IMR-90 (cell line): Measurements from ENCODE around the gene RAD23B. TPM values are rescaled to one million over a fixed set of nuclear protein-coding genes. Genes with fewer than 3 reads are reported as not detected.

Experiments used
- ATAC-seq: fragments of 200-7000 bp; cut with Tn5 transposase; 2 replicates; pipeline ENCODE4 v1.9.1; 2020; ENCODE audit warnings: low read depth, mild to moderate bottlenecking, moderate library complexity
- BruUV-seq: library from RNA; stranded (reverse); fragments of 400-500 nt; replicated peaks from 2 replicates; lab custom pipeline; 2021; lab: Mats Ljungman, UMichigan
- CTCF ChIA-PET: fragments of 300-600 bp; formaldehyde crosslinking; extraction: SDS; loops from one replicate; lab custom pipeline; 2021; ENCODE audit warnings: antibody characterized with exemption; lab: Yijun Ruan, JAX
- POLR2A ChIA-PET: fragments of 300-600 bp; sonication (Branson Sonifier 250); formaldehyde crosslinking; loops from one replicate; lab custom pipeline; 2022; ENCODE audit warnings: antibody characterized with exemption; ENCODE audit not compliant: unreplicated experiment; lab: Charles Lee
- DNase-seq: peaks from one replicate; pipeline ENCODE4 v3.0.0; 2013
- H2AFZ ChIP-seq: replicated peaks from 2 replicates; pipeline ENCODE3; 2013; ENCODE audit warnings: low read length, mild to moderate bottlenecking; ENCODE audit not compliant: poor library complexity
- H2AK5ac ChIP-seq: 2 replicates; pipeline ENCODE4 v1.6.1; 2013; ENCODE audit warnings: low read depth, low read length, inconsistent platforms
- H2AK9ac ChIP-seq: replicated peaks from 2 replicates; pipeline ENCODE3; 2013; ENCODE audit warnings: mild to moderate bottlenecking, low read depth, low read length, moderate library complexity; ENCODE audit not compliant: poor library complexity
- H2BK120ac ChIP-seq: 2 replicates; pipeline ENCODE4 v1.6.1; 2013; ENCODE audit warnings: low read depth, low read length, inconsistent platforms
- H2BK15ac ChIP-seq: 3 replicates; pipeline ENCODE4 v1.6.1; 2013; ENCODE audit warnings: low read depth, low read length, inconsistent platforms
- H2BK20ac ChIP-seq: 2 replicates; pipeline ENCODE4 v1.6.1; 2013; ENCODE audit warnings: low read depth, mild to moderate bottlenecking, inconsistent platforms, low read length, moderate library complexity
- H2BK5ac ChIP-seq: 2 replicates; pipeline ENCODE4 v1.6.1; 2013; ENCODE audit warnings: mild to moderate bottlenecking, low read depth, low read length, inconsistent platforms; ENCODE audit not compliant: poor library complexity, severe bottlenecking
- H3K14ac ChIP-seq: replicated peaks from 2 replicates; pipeline ENCODE4 v1.6.1; 2013; ENCODE audit warnings: low read depth, low read length, inconsistent platforms
- H3K18ac ChIP-seq: 2 replicates; pipeline ENCODE4 v1.6.1; 2013; ENCODE audit warnings: low read depth, low read length, control low read depth
- H3K23ac ChIP-seq: 2 replicates; pipeline ENCODE4 v1.6.1; 2013; ENCODE audit warnings: low read depth, low read length, inconsistent platforms
- H3K27ac ChIP-seq: 2 replicates; pipeline ENCODE4 v1.5.1; 2013; ENCODE audit warnings: mild to moderate bottlenecking, control low read depth, low read length; ENCODE audit not compliant: insufficient read depth
- H3K27me3 ChIP-seq: 2 replicates; pipeline ENCODE4 v1.6.1; 2013; ENCODE audit warnings: low read length; ENCODE audit not compliant: control insufficient read depth, insufficient read depth
- H3K36me3 ChIP-seq: 2 replicates; pipeline ENCODE4 v1.6.1; 2013; ENCODE audit warnings: low read length, mixed read lengths; ENCODE audit not compliant: control insufficient read depth, insufficient read depth
- H3K4ac ChIP-seq: 2 replicates; pipeline ENCODE4 v1.6.1; 2013; ENCODE audit warnings: low read depth, low read length, inconsistent platforms
- H3K4me1 ChIP-seq: 2 replicates; pipeline ENCODE4 v1.6.1; 2013; ENCODE audit warnings: low read length, mixed read lengths; ENCODE audit not compliant: control insufficient read depth, insufficient read depth
- H3K4me2 ChIP-seq: 2 replicates; pipeline ENCODE4 v1.6.1; 2013; ENCODE audit warnings: low read depth, mild to moderate bottlenecking, control low read depth, low read length, moderate library complexity
- H3K4me3 ChIP-seq: 2 replicates; pipeline ENCODE4 v1.5.1; 2013; ENCODE audit warnings: low read depth, mild to moderate bottlenecking, control low read depth, low read length, moderate library complexity; ENCODE audit not compliant: insufficient read depth
- H3K56ac ChIP-seq: 2 replicates; pipeline ENCODE4 v1.6.1; 2013; ENCODE audit warnings: low read length, inconsistent platforms; ENCODE audit not compliant: insufficient read depth; ENCODE audit errors: extremely low read depth
- H3K79me1 ChIP-seq, 2 experiments: 2 replicates each; pipeline ENCODE4 v1.6.1; 2013; ENCODE audit warnings: low read length in 2 of 2, inconsistent platforms in 1 of 2, low read depth in 1 of 2
- H3K9ac ChIP-seq: 2 replicates; pipeline ENCODE4 v1.6.1; 2013; ENCODE audit warnings: low read depth, low read length, control low read depth
- H3K9me1 ChIP-seq: 2 replicates; pipeline ENCODE4 v1.6.1; 2013; ENCODE audit warnings: low read length, inconsistent platforms; ENCODE audit not compliant: insufficient read depth
- H3K9me3 ChIP-seq: 2 replicates; pipeline ENCODE4 v1.6.1; 2013; ENCODE audit warnings: low read length; ENCODE audit not compliant: control insufficient read depth, insufficient read depth
- H4K20me1 ChIP-seq: 2 replicates; pipeline ENCODE4 v1.6.1; 2013; ENCODE audit warnings: low read length, inconsistent platforms; ENCODE audit not compliant: insufficient read depth
- H4K5ac ChIP-seq: 2 replicates; pipeline ENCODE4 v1.6.1; 2013; ENCODE audit warnings: mild to moderate bottlenecking, low read depth, low read length, control low read depth
- H4K8ac ChIP-seq, 2 experiments: 2 replicates each; pipeline ENCODE4 v1.6.1; 2013; ENCODE audit warnings: low read depth in 2 of 2, low read length in 2 of 2, control low read depth in 1 of 2, inconsistent platforms in 1 of 2
- H4K91ac ChIP-seq: 2 replicates; pipeline ENCODE4 v1.6.1; 2013; ENCODE audit warnings: low read depth, low read length, inconsistent platforms; ENCODE audit not compliant: insufficient read depth
- BHLHE40 ChIP-seq: fragments of 150-350 bp; IDR thresholded peaks from 2 replicates; pipeline ENCODE4 v1.6.1; 2016; ENCODE audit warnings: mild to moderate bottlenecking, low read depth, low read length
- CEBPB ChIP-seq: IDR thresholded peaks from 2 replicates; pipeline ENCODE4 v1.6.1; 2012; ENCODE audit warnings: low read depth, low read length, improper control_type of control experiment
- CHD1 ChIP-seq: IDR thresholded peaks from 2 replicates; pipeline ENCODE4 v1.6.1; 2012; ENCODE audit warnings: low read depth, low read length, improper control_type of control experiment
- FOS ChIP-seq: fragments of 150-350 bp; IDR thresholded peaks from 2 replicates; pipeline ENCODE4 v1.6.1; 2016; ENCODE audit warnings: low read depth, low read length
- MAFK ChIP-seq: IDR thresholded peaks from 2 replicates; pipeline ENCODE4 v1.6.1; 2012; ENCODE audit warnings: low read depth, low read length, improper control_type of control experiment
- MAZ ChIP-seq: IDR thresholded peaks from 2 replicates; pipeline ENCODE4 v1.6.1; 2012; ENCODE audit warnings: low read depth, mild to moderate bottlenecking, low read length, improper control_type of control experiment, moderate library complexity, borderline replicate concordance
- MXI1 ChIP-seq: IDR thresholded peaks from 2 replicates; pipeline ENCODE4 v1.6.1; 2012; ENCODE audit warnings: low read depth, mild to moderate bottlenecking, low read length, moderate library complexity, borderline replicate concordance
- NFE2L2 ChIP-seq: fragments of 150-350 bp; IDR thresholded peaks from 2 replicates; pipeline ENCODE4 v1.6.1; 2016; ENCODE audit warnings: low read depth, mild to moderate bottlenecking, low read length
- POLR2A ChIP-seq: IDR thresholded peaks from 2 replicates; pipeline ENCODE4 v1.6.1; 2012; ENCODE audit warnings: mild to moderate bottlenecking, low read depth, low read length
- RAD21 ChIP-seq: IDR thresholded peaks from 2 replicates; pipeline ENCODE4 v1.6.1; 2012; ENCODE audit warnings: low read length, improper control_type of control experiment
- RCOR1 ChIP-seq: IDR thresholded peaks from 2 replicates; pipeline ENCODE4 v1.6.1; 2012; ENCODE audit warnings: mild to moderate bottlenecking, low read length, improper control_type of control experiment; ENCODE audit not compliant: insufficient replicate concordance
- RFX5 ChIP-seq: IDR thresholded peaks from 2 replicates; pipeline ENCODE4 v1.8.0; 2012; ENCODE audit warnings: low read depth, mild to moderate bottlenecking, low read length, moderate library complexity
- SMC3 ChIP-seq: fragments of 150-350 bp; IDR thresholded peaks from 2 replicates; pipeline ENCODE4 v1.6.1; 2016; ENCODE audit warnings: low read depth, mild to moderate bottlenecking, antibody characterized with exemption, low read length, moderate library complexity
- WGBS, 2 experiments: methylation state at CpG; one replicate each; pipeline versions ENCODE4 v1.1.5 to v1.1.7; 2013; ENCODE audit warnings: missing lambda C conversion rate in 2 of 2; ENCODE audit not compliant: insufficient read length in 1 of 2; ENCODE audit errors: extremely low coverage in 2 of 2; 5-methylcytosine and 5-hydroxymethylcytosine counted together
- dilution Hi-C: fragments of 300-500 bp; cut with HindIII; formaldehyde crosslinking; loops from one replicate; pipeline ENCODE4 v1.14.3; 2018; ENCODE audit warnings: low sequenced_read_pairs; ENCODE audit not compliant: unreplicated experiment
- in situ Hi-C: fragments of 300-500 bp; cut with MboI; formaldehyde crosslinking; loops from 3 replicates; pipeline ENCODE4 v1.14.3; 2019; ENCODE audit warnings: low sequenced_read_pairs, inconsistent platforms, mixed read lengths
- intact Hi-C: fragments of 100-400 bp; cut with micrococcal nuclease; formaldehyde crosslinking; loops from 2 replicates; pipeline ENCODE4 v1.10.0; 2022
- polyA plus RNA-seq, 3 experiments: library from polyadenylated mRNA; depleted of rRNA; stranded (reverse); fragments of >200 nt; gene quantifications; 2 replicates each; pipeline ENCODE4 v1.2.3, GENCODE V29; 2012; ENCODE audit warnings: low replicate concordance in 1 of 3
- total RNA-seq: library from RNA; depleted of rRNA; stranded (reverse); fragments of >200 nt; gene quantifications from 2 replicates; pipeline ENCODE4 v1.2.3, GENCODE V29; 2012
- TF ChIP-seq, protein P1 (sequence below): fragments of 150-350 bp; IDR thresholded peaks from 2 replicates; pipeline ENCODE4 v1.6.1; 2017; ENCODE audit warnings: mild to moderate bottlenecking, antibody characterized with exemption, low read length, low read depth
- TF ChIP-seq, protein P2 (sequence below): conservative IDR thresholded peaks from 2 replicates; pipeline ENCODE4 v1.5.1; 2012; ENCODE audit warnings: mild to moderate bottlenecking, low read depth, low read length, improper control_type of control experiment
- TF ChIP-seq, protein P3 (sequence below): fragments of 150-350 bp; IDR thresholded peaks from 2 replicates; pipeline ENCODE4 v1.6.1; 2016; ENCODE audit warnings: low read depth, mild to moderate bottlenecking, low read length, moderate library complexity, borderline replicate concordance

The RAD23B gene
- total and polyA plus RNA-seq, 2 of the 4 experiments (the other 2 are of a cell fraction), result 126 to 148 TPM

- TF ChIP-seq SMC3 (no peak), CHD1 (no peak), RFX5 (no peak), RAD21 (no peak), CEBPB (no peak), BHLHE40 (no peak), NFE2L2 (no peak), POLR2A (no peak), MAZ (no peak), MAFK (no peak), RCOR1 (no peak), MXI1 (no peak), FOS (no peak)
- TF ChIP-seq, protein P1, sequence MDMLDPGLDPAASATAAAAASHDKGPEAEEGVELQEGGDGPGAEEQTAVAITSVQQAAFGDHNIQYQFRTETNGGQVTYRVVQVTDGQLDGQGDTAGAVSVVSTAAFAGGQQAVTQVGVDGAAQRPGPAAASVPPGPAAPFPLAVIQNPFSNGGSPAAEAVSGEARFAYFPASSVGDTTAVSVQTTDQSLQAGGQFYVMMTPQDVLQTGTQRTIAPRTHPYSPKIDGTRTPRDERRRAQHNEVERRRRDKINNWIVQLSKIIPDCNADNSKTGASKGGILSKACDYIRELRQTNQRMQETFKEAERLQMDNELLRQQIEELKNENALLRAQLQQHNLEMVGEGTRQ, result no peak
- TF ChIP-seq, protein P2, sequence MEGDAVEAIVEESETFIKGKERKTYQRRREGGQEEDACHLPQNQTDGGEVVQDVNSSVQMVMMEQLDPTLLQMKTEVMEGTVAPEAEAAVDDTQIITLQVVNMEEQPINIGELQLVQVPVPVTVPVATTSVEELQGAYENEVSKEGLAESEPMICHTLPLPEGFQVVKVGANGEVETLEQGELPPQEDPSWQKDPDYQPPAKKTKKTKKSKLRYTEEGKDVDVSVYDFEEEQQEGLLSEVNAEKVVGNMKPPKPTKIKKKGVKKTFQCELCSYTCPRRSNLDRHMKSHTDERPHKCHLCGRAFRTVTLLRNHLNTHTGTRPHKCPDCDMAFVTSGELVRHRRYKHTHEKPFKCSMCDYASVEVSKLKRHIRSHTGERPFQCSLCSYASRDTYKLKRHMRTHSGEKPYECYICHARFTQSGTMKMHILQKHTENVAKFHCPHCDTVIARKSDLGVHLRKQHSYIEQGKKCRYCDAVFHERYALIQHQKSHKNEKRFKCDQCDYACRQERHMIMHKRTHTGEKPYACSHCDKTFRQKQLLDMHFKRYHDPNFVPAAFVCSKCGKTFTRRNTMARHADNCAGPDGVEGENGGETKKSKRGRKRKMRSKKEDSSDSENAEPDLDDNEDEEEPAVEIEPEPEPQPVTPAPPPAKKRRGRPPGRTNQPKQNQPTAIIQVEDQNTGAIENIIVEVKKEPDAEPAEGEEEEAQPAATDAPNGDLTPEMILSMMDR, result no peak
- TF ChIP-seq, protein P3, sequence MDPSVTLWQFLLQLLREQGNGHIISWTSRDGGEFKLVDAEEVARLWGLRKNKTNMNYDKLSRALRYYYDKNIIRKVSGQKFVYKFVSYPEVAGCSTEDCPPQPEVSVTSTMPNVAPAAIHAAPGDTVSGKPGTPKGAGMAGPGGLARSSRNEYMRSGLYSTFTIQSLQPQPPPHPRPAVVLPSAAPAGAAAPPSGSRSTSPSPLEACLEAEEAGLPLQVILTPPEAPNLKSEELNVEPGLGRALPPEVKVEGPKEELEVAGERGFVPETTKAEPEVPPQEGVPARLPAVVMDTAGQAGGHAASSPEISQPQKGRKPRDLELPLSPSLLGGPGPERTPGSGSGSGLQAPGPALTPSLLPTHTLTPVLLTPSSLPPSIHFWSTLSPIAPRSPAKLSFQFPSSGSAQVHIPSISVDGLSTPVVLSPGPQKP, result no peak
- no peak overlapping the region for H3K56ac ChIP-seq
- peak overlapping the region; percentile 60 for H2BK120ac ChIP-seq
- intact Hi-C loops (no loop called here), dilution Hi-C loops (no loop called here), in situ Hi-C loops (no loop called here)
- no peak overlapping the region for H3K4me3 ChIP-seq
- ATAC-seq (no peak), DNase-seq (no peak)
- H3K23ac ChIP-seq, result peak overlapping the region; percentile 85; the same call in 1 of the 2 replicates
- no peaks in the 10 kb centered on the region for H3K36me3 ChIP-seq
- no peaks in the 10 kb centered on the region for H4K20me1 ChIP-seq
- no peak overlapping the region for H2AFZ ChIP-seq
- peaks cover 16% of the 10 kb centered on the region for H3K4me1 ChIP-seq
- H3K9me3 ChIP-seq, result no peaks in the 10 kb centered on the region
- no peaks in the 10 kb centered on the region for H3K27me3 ChIP-seq
- peak overlapping the region; percentile 37; the same call in 1 of the 2 replicates for H2AK5ac ChIP-seq
- H4K91ac ChIP-seq, result peak overlapping the region; percentile 43
- H3K27ac ChIP-seq, result no peak overlapping the region; the same call in 1 of the 2 replicates
- no TSS peak for BruUV-seq
- 0 out of 4 replicates have a peak, but pooled peaks cover 0 to 5% of the 10 kb centered on the region in 2 experiments for H3K79me1 ChIP-seq
- no CpG with 5 or more reads among the region's 1 CpG for WGBS, 2 experiments
- peak overlapping the region; percentile 84 for H3K18ac ChIP-seq
- CTCF ChIA-PET, result interaction anchor here (0.7 kb wide), 1 partner anchor 98 kb away, joined by 3 read pairs; no protein-coding TSS in a partner anchor
- H4K8ac ChIP-seq, result peak overlapping the region; percentile 46 to 72; a peak in 3 of 4 replicates
- no peak overlapping the region for H2AK9ac ChIP-seq
- peak overlapping the region; percentile 68; the same call in 1 of the 2 replicates for H3K4me2 ChIP-seq
- peak overlapping the region; percentile 25 for H2BK5ac ChIP-seq
- no peak overlapping the region for H3K14ac ChIP-seq
- POLR2A ChIA-PET, result no interaction called here
- peaks cover 4% of the 10 kb centered on the region; the same call in 1 of the 2 replicates for H3K9me1 ChIP-seq
- peak overlapping the region; percentile 60; the same call in 2 of the 3 replicates for H2BK15ac ChIP-seq
- peak overlapping the region; percentile 67; the same call in 1 of the 2 replicates for H4K5ac ChIP-seq
- H3K9ac ChIP-seq, result no peak overlapping the region
- H2BK20ac ChIP-seq, result peak overlapping the region; percentile 66
- H3K4ac ChIP-seq, result peak overlapping the region; percentile 87
Observed at GRCh38 chr9:107270082-107270481, 13.0 kb upstream of the RAD23B start.
